ENCODE measurements around the gene RBM4B.
"Not testable (repeated sequence)": the region's sequence is repeated elsewhere in the genome, so short reads cannot be mapped to it uniquely, and the experiment has no call there.

Gene RBM4B
- 5.0 to 10.0 reads per million in 2 donors for total RNA-seq

DNA sequence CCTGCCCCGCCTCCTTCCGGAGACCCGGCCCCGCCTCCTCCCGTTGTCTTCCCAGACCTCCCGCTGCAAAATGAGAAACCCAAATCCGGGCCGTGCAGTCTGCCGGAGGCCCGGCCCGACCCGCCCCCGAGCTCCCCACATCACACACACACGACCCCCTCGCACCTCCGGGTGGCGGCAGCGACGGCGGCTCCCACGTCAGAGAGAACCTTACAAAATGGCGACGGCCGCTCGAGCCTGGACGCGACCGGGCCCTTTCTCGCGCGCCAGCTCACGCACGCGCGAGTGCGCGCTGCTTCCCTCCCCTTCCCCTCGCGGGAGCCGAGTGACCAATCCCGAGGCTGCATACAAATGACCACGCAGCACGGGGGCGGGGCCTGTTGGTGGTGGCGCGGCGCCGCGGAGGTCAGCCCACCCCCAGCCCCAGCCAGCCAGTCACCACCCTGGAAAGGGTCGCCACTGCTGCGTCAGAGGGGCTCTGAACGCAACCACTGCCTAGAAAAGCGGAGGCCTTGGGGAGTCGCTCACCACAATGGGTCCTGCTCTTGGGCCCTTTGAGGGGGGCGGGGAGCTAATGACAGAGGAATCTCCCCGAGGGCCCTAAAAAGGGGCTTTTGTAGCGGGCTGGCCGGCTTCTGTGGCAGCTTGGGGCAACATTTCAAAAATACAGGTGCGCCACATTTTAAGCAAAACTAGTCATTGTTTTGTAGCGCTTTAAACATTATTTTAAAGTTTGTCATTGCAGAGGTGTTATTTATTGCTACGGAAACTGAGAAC is at the start of gene RBM4B:
Gene RBM4B (minus strand): TSS at position 289 of the 777 bp plus-strand sequence. CDS start 808 bp downstream, outside the sequence.
- peak; percentile 92 to 97 (median 96) for DNase-seq

DNA sequence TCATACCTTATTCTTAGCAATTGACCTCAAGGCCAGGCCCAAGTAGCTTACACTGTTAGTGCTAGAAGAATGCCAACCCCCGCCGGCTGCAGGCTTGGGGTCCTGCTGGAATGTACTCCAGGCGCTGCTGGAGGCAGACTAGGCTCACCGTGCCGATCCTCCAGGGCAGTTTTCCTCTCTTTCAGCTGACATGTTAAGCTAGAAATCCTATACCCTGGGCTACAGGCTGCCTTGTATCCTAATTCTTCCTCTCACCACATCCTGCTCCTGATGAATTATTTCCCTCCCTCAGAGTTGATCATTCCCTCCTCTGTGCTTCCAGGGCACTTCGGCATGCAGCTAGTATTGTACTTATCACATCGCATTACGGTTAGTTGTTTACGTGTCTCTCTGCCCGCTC is 48.0 kb upstream of the RBM4B start:
- no peak for DNase-seq

DNA sequence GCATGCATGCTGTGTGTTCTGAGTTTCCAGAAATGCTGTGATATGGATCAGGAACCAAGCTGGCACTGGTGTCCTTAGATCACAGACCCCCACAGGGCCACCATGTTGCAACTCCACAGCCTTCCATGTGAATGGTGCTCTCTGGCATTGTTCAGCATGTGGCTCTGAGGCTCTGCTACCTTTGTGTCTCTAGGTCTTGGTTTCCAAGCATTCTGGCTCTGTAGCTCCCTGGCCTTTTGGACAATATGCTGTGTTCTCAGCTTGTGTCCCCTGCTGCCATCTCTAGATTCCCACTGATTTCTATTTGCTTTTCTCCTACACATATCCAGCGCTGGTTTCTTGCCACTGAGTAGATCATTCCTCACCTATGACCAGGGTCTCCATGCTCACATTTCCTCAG is 47.4 kb upstream of the RBM4B start:
- no peak for DNase-seq

GRCh38 chr11:66724167-66724566 is 46.5 kb upstream of the RBM4B start:
- DNase-seq = not testable (repeated sequence)

GRCh38 chr11:66723693-66724092 is 46.0 kb upstream of the RBM4B start:
- DNase-seq = no peak

DNA sequence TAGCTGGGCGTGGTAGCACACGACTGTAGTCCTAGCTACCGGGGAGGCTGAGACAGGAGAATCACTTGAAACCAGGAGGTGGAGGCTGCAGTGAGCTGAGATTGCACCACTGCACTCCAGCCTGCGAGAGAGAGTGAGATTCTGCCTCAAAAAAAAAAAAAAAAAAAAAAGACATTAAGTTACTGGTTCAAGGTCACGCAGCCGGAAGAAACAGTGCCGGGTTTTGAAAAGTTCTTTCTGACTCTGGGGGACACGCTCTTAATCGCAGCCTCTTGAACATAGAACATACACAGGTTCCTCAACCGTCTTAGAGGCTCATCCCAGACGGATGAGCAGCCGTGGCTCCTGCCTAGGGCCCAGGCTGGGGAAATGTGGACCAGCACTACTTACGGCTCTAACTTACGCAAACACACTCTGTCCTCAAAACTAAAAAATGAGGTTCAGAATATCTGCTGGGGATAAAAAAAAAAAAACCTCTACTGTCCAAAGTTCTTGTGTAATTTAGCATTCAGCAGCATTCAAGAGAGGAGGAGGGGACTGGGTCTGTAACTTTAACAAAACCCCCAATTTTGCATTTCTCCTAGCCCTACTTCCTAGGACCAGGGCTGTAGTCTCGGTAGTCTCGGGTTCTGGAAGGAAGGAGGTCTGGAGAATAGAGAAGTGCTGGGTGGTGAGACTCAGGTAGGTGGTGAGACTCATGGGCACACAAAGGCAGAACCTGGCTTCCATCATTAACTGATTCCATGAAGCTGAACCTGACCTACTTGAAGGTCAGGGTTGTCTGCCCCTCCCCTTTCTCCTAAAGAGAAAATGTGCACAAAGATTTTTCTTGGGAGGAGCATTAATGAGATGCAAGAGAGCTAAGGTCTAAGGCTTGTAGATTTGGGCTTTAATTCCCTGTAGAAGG is 45.3 kb upstream of the RBM4B start:
- no peak for DNase-seq

DNA sequence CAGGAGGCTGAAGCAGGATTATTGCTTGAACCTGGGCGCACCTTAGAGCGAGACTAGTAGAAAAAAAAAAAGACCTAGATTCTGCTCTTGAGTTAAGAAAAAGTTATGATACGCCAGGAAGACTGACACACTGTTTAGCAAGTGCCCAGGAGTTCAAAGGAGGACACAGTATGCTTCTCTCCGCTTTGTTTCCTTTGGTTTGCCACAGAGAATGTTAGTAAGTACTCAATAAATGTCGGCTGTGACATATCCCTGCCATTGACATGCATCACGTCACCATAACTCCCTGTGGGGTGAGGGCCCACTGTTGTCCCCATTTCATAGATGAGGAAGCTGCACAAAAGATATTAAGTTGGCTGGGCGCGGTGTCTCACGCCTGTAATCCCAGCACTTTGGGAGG is 44.3 kb upstream of the RBM4B start:
- DNase-seq = no peak

DNA sequence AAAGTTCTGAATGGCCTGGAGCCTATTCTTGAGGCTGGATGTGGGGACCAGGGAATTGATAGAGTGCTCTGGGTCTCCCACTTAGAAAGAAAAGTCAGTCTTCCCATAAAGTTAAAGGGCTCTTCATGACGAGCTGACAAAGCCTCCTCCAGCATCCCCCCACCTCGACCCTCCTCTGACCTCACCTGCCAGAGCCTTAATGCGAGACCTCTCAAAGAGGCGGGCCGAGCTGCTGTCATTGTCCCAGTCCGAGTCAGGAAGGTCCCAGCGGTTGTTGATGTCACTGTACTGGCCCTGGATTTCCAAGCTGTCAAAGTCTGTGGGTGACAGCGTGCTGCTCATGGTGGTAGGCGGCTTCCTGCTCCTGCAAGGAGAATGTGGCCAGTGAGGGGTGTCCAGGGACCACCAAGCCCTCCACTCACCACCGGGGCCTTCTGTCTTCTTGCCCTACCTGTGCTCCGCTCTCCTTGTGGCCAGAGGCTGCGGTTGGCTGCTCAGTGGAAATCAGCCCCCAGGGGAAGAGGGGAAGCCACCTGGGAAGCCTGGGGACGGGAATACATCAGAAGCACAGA is 43.3 kb upstream of the RBM4B start:
- DNase-seq = no peak

GRCh38 chr11:66720223-66720898 is 42.7 kb upstream of the RBM4B start:
- peak in 1 of 5 experiments; percentile 83 for DNase-seq

GRCh38 chr11:66719111-66719872 is 41.6 kb upstream of the RBM4B start:
- DNase-seq = no peak

DNA sequence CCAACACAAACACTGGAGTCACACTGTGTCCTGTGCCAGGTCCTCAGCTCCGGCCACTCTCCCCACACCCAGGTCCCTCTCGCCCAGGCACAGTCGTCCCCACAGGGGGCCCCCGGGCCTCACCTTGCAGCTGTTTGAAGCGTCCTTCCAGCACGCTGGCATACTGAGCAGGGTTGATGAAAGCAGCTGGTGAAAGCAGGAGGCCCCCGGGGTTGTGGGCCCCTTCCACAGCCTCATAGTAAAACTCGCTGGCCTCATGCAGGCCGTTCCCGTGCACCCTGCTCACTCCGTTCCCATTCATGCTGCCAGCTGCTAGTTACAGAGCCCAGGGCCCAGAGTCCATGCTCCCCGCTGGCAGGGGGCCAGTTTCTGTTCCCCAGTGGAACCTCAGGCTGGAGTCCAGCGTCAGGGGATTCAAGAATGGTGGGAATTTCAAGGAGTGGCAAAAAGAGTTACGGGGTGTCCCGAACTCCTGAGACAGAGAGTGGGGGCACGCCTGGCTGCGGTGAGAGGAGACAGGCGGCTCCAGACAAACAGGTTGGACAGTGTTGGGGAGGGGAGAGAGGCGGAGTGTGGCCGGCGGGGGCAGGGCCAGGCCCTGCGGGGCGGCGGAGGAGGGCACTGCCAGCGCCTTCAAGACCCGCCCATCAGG is 40.8 kb upstream of the RBM4B start:
- DNase-seq = no peak

- no peak for DNase-seq
Observed at GRCh38 chr11:66717925-66718319, 40.2 kb upstream of the RBM4B start.

- no peak for DNase-seq
Observed at GRCh38 chr11:66716996-66717395, 39.3 kb upstream of the RBM4B start.

GRCh38 chr11:66715346-66716085 is 37.8 kb upstream of the RBM4B start:
- no peak for DNase-seq

GRCh38 chr11:66713746-66714480 is 36.2 kb upstream of the RBM4B start:
- no peak for DNase-seq

- no peak for DNase-seq
Observed at GRCh38 chr11:66710384-66710930, 32.8 kb upstream of the RBM4B start.

DNA sequence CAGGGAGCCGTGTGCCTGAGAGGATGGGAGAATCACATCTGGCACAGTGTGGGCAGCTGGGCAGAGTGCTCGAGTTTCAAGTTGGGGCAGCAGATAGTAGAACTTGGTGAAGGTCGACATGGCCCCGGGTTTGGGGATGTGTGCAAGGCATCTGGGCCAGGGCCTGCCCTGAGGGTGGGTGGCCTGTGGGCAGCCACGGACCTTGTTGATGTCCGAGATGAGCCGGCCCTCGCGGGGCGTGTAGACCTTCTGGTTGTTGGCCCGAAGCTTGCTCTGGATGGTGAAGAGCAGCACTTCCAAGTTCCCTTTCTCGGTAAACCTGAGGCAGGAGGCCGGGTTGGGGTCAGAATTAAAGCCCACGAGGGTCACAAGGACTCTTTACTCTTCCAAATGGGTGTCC is 31.0 kb upstream of the RBM4B start:
- DNase-seq = no peak

DNA sequence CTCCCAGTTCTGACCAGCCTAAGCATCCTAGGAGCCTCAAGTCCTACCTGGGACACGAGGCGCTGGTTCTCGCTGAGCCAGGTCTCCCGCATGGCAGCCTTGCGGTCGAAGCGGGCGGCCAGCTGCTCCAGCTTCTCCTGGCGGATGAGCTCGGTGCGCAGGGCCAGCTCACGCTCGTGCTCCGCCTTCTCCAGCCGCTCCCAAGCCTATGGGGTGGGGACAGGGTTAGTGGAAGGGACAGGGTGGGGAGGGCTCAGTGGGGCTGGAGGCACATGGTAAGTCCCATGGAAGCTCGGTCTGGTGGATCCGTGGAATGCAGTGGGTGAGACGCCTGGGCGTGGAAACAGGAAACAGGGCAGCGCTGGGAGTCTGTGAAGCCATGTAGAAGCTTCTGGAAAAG is 30.4 kb upstream of the RBM4B start:
- DNase-seq = no peak

DNA sequence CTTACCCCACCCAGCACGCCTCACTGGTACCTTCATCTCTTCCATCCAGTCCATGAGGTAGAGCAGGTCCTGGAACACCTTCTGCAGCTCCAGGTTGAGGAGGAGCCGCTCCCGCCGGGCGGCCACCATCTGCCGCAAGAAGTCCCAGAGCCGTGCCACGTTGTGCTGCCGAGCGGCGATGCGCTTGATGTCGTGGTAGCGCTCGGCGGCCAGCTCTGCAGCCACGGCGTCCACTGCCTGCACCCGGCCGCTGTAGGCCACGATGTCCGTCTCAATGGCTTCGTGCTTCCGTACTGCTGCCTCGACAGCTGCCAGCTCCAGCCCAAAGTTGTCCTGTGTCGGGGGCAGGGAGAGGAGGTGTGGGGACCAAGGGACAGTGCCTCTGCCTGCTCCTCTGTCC is 29.8 kb upstream of the RBM4B start:
- no peak for DNase-seq

- DNase-seq = no peak
Observed at GRCh38 chr11:66706989-66707388, 29.3 kb upstream of the RBM4B start.

All from T-helper 2 cell (primary cell).